HCT116 (cell line): ENCODE data around the gene ZNF236. TPM values are rescaled to one million over a fixed set of nuclear protein-coding genes. Genes with fewer than 3 reads are reported as not detected.

Source experiments
- ATAC-seq: fragments of 200-7000 bp; cut with Tn5 transposase; 2 replicates; pipeline ENCODE4 v1.9.1; 2020; ENCODE audit warnings: mild to moderate bottlenecking, moderate library complexity
- Bru-seq: library from RNA; stranded (reverse); fragments of 400-500 nt; gene quantifications from one replicate; lab custom pipeline; 2021; lab: Mats Ljungman, UMichigan
- BruChase-seq, 2 experiments: library from RNA; stranded (reverse); fragments of 400-500 nt; gene quantifications; one replicate each; lab custom pipeline; 2021; lab: Mats Ljungman, UMichigan
- BruUV-seq: library from RNA; stranded (reverse); fragments of 400-500 nt; replicated peaks from 2 replicates; lab custom pipeline; 2021; lab: Mats Ljungman, UMichigan
- CTCF ChIA-PET: fragments of 300-600 bp; sonication (Branson Sonifier 250); formaldehyde crosslinking; loops from one replicate; lab custom pipeline; 2021; ENCODE audit warnings: antibody characterized with exemption; lab: Charles Lee
- POLR2A ChIA-PET: fragments of 300-600, 350-600 bp; sonication (Branson Sonifier 250); formaldehyde crosslinking; loops from one replicate; lab custom pipeline; 2021; ENCODE audit warnings: antibody characterized with exemption; lab: Charles Lee
- RAD21 ChIA-PET, 2 experiments: fragments of 300-600 bp; sonication (Branson Sonifier 250); formaldehyde crosslinking; loops; one replicate each; lab custom pipeline; 2023; ENCODE audit warnings: low total read pairs in 2 of 2; ENCODE audit not compliant: uncharacterized antibody in 2 of 2, unreplicated experiment in 2 of 2, low non-redundant PET in 1 of 2; lab: Charles Lee
- DNase-seq: peaks from one replicate; pipeline ENCODE4 v3.0.0-alpha.2; 2010; ENCODE audit warnings: low read depth, low spot score
- H2AFZ ChIP-seq: fragments of 200-600 bp; shearing (Covaris generic), sonication (generic); 2 replicates; pipeline ENCODE4 v1.6.1; 2017; ENCODE audit warnings: low read depth, mixed run types, mixed read lengths, antibody characterized with exemption, low read length; ENCODE audit not compliant: poor library complexity, severe bottlenecking
- H3K27ac ChIP-seq: 2 replicates; pipeline ENCODE4 v1.5.1; 2012; ENCODE audit warnings: low read depth, low read length
- H3K27me3 ChIP-seq: fragments of 200-600 bp; sonication (generic); 2 replicates; pipeline ENCODE4 v1.6.1; 2016; ENCODE audit warnings: mixed run types, low read length, mixed read lengths; ENCODE audit not compliant: insufficient read depth
- H3K36me3 ChIP-seq, 2 experiments: fragments of 200-500 bp in 1 of 2; fragments of 200-600 bp in 1 of 2; sonication (Bioruptor generic) in 1 of 2; sonication (generic) in 1 of 2; 2 replicates each; pipeline versions ENCODE4 v1.5.1 to v1.6.1; 2014 to 2016; ENCODE audit warnings: low read length in 2 of 2, inconsistent platforms in 1 of 2, mixed read lengths in 1 of 2, mixed run types in 1 of 2; ENCODE audit not compliant: insufficient read depth in 2 of 2, control insufficient read depth in 1 of 2
- H3K4me1 ChIP-seq, 2 experiments: fragments of 200-600 bp in 1 of 2; sonication (generic) in 1 of 2; 2 replicates each; pipeline versions ENCODE4 v1.5.1 to v1.6.1; 2012 to 2017; ENCODE audit warnings: low read length in 2 of 2, inconsistent platforms in 1 of 2, mild to moderate bottlenecking in 1 of 2, mixed read lengths in 1 of 2, mixed run types in 1 of 2, moderate library complexity in 1 of 2; ENCODE audit not compliant: insufficient read depth in 2 of 2, control insufficient read depth in 1 of 2
- H3K4me2 ChIP-seq: fragments of 200-600 bp; sonication (generic); 2 replicates; pipeline ENCODE4 v1.6.1; 2017; ENCODE audit warnings: mixed run types, low read length, mixed read lengths
- H3K4me3 ChIP-seq, 2 experiments: fragments of 200-600 bp in 1 of 2; sonication (generic) in 1 of 2; replicated peaks in 1 of 2; 2 replicates each; pipeline ENCODE4 v1.5.1; 2011 to 2016; ENCODE audit warnings: low read length in 2 of 2, control low read depth in 1 of 2, low read depth in 1 of 2, mild to moderate bottlenecking in 1 of 2, mixed read lengths in 1 of 2, mixed run types in 1 of 2
- H3K79me2 ChIP-seq: fragments of 200-600 bp; sonication (generic); 2 replicates; pipeline ENCODE4 v1.6.1; 2017; ENCODE audit warnings: mild to moderate bottlenecking, mixed run types, low read length, moderate library complexity, mixed read lengths; ENCODE audit not compliant: insufficient read depth
- H3K9ac ChIP-seq: fragments of 200-600 bp; sonication (generic); 2 replicates; pipeline ENCODE4 v1.6.1; 2016; ENCODE audit warnings: low read length, mixed read lengths
- H3K9me2 ChIP-seq: fragments of 200-600 bp; sonication (generic), shearing (Covaris generic); 2 replicates; pipeline ENCODE4 v1.6.1; 2017; ENCODE audit warnings: mixed run types, mild to moderate bottlenecking, moderate library complexity; ENCODE audit not compliant: insufficient read depth
- H3K9me3 ChIP-seq, 2 experiments: fragments of 200-500 bp in 1 of 2; fragments of 200-600 bp in 1 of 2; sonication (Bioruptor generic) in 1 of 2; sonication (generic) in 1 of 2; 2 replicates each; pipeline ENCODE4 v1.6.1; 2014 to 2017; ENCODE audit warnings: low read length in 2 of 2, mixed read lengths in 2 of 2, inconsistent platforms in 1 of 2, low read depth in 1 of 2, mild to moderate bottlenecking in 1 of 2, mixed run types in 1 of 2, moderate library complexity in 1 of 2; ENCODE audit not compliant: control insufficient read depth in 1 of 2, insufficient read depth in 1 of 2
- H4K20me1 ChIP-seq: fragments of 200-600 bp; sonication (generic), shearing (Covaris generic); 2 replicates; pipeline ENCODE4 v1.6.1; 2017; ENCODE audit warnings: mixed run types, mild to moderate bottlenecking, moderate library complexity; ENCODE audit not compliant: insufficient read depth
- CBX3 ChIP-seq: IDR thresholded peaks from 2 replicates; pipeline ENCODE4 v1.6.1; 2012; ENCODE audit warnings: low read depth
- EZH2 ChIP-seq: fragments of 200-600 bp; sonication (generic); IDR thresholded peaks from 2 replicates; pipeline ENCODE4 v1.6.1; 2017; ENCODE audit warnings: antibody characterized with exemption, mixed run types
- EZH2phosphoT487 ChIP-seq: fragments of 200-600 bp; IDR thresholded peaks from 2 replicates; pipeline ENCODE4 v1.6.1; 2018; ENCODE audit warnings: antibody characterized with exemption, borderline replicate concordance
- FOSL1 ChIP-seq: IDR thresholded peaks from 2 replicates; pipeline ENCODE4 v1.6.1; 2012; ENCODE audit warnings: low read depth
- JUND ChIP-seq: IDR thresholded peaks from 2 replicates; pipeline ENCODE4 v1.6.1; 2012
- POLR2A ChIP-seq: IDR thresholded peaks from 2 replicates; pipeline ENCODE4 v1.7.0; 2011; ENCODE audit warnings: borderline replicate concordance; ENCODE audit not compliant: insufficient read depth, insufficient read length; ENCODE audit errors: extremely low read depth
- POLR2AphosphoS5 ChIP-seq: IDR thresholded peaks from 2 replicates; pipeline ENCODE4 v1.6.1; 2011; ENCODE audit warnings: mild to moderate bottlenecking, low read depth, low read length, moderate library complexity
- SIN3A ChIP-seq: IDR thresholded peaks from 2 replicates; pipeline ENCODE4 v1.6.1; 2012; ENCODE audit warnings: low read depth
- SP1 ChIP-seq: IDR thresholded peaks from 2 replicates; pipeline ENCODE4 v1.6.1; 2012; ENCODE audit warnings: low read depth
- TCF7L2 ChIP-seq: IDR thresholded peaks from 2 replicates; pipeline ENCODE4 v1.7.0; 2011; ENCODE audit warnings: borderline replicate concordance, inconsistent platforms; ENCODE audit not compliant: insufficient read depth, insufficient read length; ENCODE audit errors: extremely low read depth
- YY1 ChIP-seq: IDR thresholded peaks from 2 replicates; pipeline ENCODE4 v1.6.1; 2011; ENCODE audit warnings: low read length, low read depth, moderate library complexity, mild to moderate bottlenecking; ENCODE audit not compliant: insufficient replicate concordance; ENCODE audit errors: extremely low read depth
- ZFX ChIP-seq: fragments of 450-650 bp; IDR thresholded peaks from 2 replicates; pipeline ENCODE4 v1.6.1; 2017
- ZNF274 ChIP-seq: fragments of 200-500 bp; sonication (Bioruptor generic); IDR thresholded peaks from 2 replicates; pipeline ENCODE4 v1.6.1; 2014; ENCODE audit warnings: mild to moderate bottlenecking, low read depth, low read length, inconsistent platforms
- intact Hi-C: fragments of 100-400 bp; cut with micrococcal nuclease; formaldehyde crosslinking; loops from 2 replicates; pipeline ENCODE4 v1.10.0; 2022
- long read RNA-seq: library from polyadenylated mRNA; unstranded; transcript quantifications from one replicate; pipeline ENCODE4 v2.0.0, GENCODE V29; 2021; ENCODE audit not compliant: unreplicated experiment
- polyA plus RNA-seq: library from polyadenylated mRNA; unstranded; fragments of >200 nt; gene quantifications from 2 replicates; pipeline ENCODE4 v1.2.1, GENCODE V29; 2012; ENCODE audit warnings: missing spikeins
- total RNA-seq: library from RNA; stranded (reverse); gene quantifications from one replicate; pipeline ENCODE4 v1.2.1, GENCODE V29; 2021; ENCODE audit not compliant: unreplicated experiment
- TF ChIP-seq, protein P1 (sequence below): IDR thresholded peaks from 2 replicates; pipeline ENCODE4 v1.6.1; 2012
- TF ChIP-seq, protein P2 (sequence below): IDR thresholded peaks from 2 replicates; pipeline ENCODE4 v1.6.1; 2012; ENCODE audit warnings: low read depth

ZNF236 gene
- total RNA-seq (15.0 TPM), Bru-seq, nascent RNA (percentile 69 among the genes with signal in this experiment), BruChase-seq, experiment 1, labeled RNA remaining after a 6-hour chase (percentile 68 among the genes with signal in this experiment), BruChase-seq, experiment 2, labeled RNA remaining after a 2-hour chase (percentile 63 among the genes with signal in this experiment)
- 4.4 and 9.6 TPM in 2 replicates for polyA plus RNA-seq
- long read RNA-seq, partial matches to known transcripts = 8 of 12 reads
- long read RNA-seq, other reads (novel, unspliced or antisense) = 4 of 12 reads

DNA sequence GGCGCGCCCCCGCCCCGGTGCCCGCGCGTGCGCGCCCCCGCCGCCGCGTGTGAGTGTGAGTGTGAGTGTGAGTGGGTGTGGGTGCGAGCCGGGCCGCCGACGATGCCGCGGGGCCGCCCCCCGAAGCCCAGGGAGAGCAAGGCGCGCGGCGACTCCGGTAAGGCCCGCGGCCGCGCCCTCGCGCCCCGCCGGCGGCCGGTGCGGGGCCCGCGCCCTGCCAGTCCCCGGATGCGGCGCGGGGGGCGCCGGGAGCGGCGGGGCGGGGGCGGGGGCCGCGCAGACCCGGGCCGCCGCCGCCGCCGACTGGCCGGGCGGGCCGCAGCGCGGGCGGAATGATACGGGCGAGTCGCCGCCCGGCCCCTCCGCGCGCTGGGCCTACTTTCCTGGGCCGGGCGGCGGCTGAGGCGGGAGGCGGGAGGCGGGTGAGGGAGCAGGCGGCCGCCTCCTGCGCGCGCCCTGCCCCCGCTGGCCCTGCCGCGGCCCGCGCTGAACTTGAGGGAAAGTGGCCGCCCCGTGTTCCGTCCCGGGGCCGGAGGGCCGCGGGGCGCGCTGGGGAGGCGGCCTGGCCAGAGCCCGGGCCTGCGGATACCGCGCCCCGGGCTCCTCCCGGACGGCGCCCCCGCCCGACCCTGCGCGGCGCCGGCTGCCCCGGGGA is at the start of gene ZNF236:
Gene ZNF236, plus strand, starts transcription at position 52 of the 655 bp plus-strand sequence. Its CDS starts 51 bp downstream, at position 103.
- no peaks in the 10 kb centered on the region for H3K9me2 ChIP-seq

More for the DNA sequence above, at the start of gene ZNF236:
- peak within 1 kb of the TSS; percentile 98 for H3K4me2 ChIP-seq
- RAD21 ChIA-PET = no interaction called here
- H3K27me3 ChIP-seq = no peaks in the 10 kb centered on the region
- no peak within 1 kb of the TSS for H2AFZ ChIP-seq
- TF ChIP-seq ZFX = peak; percentile 92
- no peak for TF ChIP-seq TCF7L2
- TF ChIP-seq CBX3 = peak; percentile 37; the same call in 1 of the 2 replicates
- TF ChIP-seq EZH2phosphoT487 = no peak
- TF ChIP-seq FOSL1 = no peak
- TF ChIP-seq, protein P1, sequence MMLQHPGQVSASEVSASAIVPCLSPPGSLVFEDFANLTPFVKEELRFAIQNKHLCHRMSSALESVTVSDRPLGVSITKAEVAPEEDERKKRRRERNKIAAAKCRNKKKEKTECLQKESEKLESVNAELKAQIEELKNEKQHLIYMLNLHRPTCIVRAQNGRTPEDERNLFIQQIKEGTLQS = no peak
- no peak for TF ChIP-seq EZH2
- no peak for TF ChIP-seq ZNF274
- TF ChIP-seq, protein P2, sequence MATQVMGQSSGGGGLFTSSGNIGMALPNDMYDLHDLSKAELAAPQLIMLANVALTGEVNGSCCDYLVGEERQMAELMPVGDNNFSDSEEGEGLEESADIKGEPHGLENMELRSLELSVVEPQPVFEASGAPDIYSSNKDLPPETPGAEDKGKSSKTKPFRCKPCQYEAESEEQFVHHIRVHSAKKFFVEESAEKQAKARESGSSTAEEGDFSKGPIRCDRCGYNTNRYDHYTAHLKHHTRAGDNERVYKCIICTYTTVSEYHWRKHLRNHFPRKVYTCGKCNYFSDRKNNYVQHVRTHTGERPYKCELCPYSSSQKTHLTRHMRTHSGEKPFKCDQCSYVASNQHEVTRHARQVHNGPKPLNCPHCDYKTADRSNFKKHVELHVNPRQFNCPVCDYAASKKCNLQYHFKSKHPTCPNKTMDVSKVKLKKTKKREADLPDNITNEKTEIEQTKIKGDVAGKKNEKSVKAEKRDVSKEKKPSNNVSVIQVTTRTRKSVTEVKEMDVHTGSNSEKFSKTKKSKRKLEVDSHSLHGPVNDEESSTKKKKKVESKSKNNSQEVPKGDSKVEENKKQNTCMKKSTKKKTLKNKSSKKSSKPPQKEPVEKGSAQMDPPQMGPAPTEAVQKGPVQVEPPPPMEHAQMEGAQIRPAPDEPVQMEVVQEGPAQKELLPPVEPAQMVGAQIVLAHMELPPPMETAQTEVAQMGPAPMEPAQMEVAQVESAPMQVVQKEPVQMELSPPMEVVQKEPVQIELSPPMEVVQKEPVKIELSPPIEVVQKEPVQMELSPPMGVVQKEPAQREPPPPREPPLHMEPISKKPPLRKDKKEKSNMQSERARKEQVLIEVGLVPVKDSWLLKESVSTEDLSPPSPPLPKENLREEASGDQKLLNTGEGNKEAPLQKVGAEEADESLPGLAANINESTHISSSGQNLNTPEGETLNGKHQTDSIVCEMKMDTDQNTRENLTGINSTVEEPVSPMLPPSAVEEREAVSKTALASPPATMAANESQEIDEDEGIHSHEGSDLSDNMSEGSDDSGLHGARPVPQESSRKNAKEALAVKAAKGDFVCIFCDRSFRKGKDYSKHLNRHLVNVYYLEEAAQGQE = no peak
- 0 out of 2 replicates have a peak, but pooled peaks have one; percentile 53 for TF ChIP-seq SIN3A
- peak; percentile 87 for TF ChIP-seq POLR2AphosphoS5
- no peak for TF ChIP-seq JUND
- peak; percentile 36; the same call in 1 of the 2 replicates for TF ChIP-seq SP1
- TF ChIP-seq POLR2A = peak; percentile 45
- peak; percentile 81 for TF ChIP-seq YY1
- TF ChIP-seq, all 23 proteins: peak for 7
- ChIA-PET CTCF (interaction anchor here (2.1 kb wide), 1 partner anchor 20 kb away, joined by 8 read pairs; no protein-coding TSS in a partner anchor), POLR2A (no interaction called here)
- no peaks in the 10 kb centered on the region for H4K20me1 ChIP-seq
- ATAC-seq = peak; percentile 51
- peaks cover 11 to 40% of the 10 kb centered on the region in 2 experiments for H3K4me1 ChIP-seq
- H3K9me3 ChIP-seq = no peaks in the 10 kb centered on the region
- intact Hi-C loops = loop anchor here (5.0 kb wide), 1 partner anchor 245 kb away; no protein-coding TSS in a partner anchor
- BruUV-seq = no TSS peak
- no peak for DNase-seq
- H3K79me2 ChIP-seq = peaks cover 75% of the 10 kb centered on the region
- no peaks in the 10 kb centered on the region for H3K36me3 ChIP-seq
- H3K9ac ChIP-seq = peak within 1 kb of the TSS; percentile 97
- H3K4me3 ChIP-seq = peak within 1 kb of the TSS; percentile 83 to 92
- peak within 1 kb of the TSS; percentile 97 for H3K27ac ChIP-seq
